Measurements from ENCODE around the gene RBPJ. TPM values are rescaled to one million over a fixed set of nuclear protein-coding genes. Genes with fewer than 3 reads are reported as not detected.

The RBPJ gene
- 10 to 100 TPM; 31.4 to 41.0 TPM for total RNA-seq

DNA sequence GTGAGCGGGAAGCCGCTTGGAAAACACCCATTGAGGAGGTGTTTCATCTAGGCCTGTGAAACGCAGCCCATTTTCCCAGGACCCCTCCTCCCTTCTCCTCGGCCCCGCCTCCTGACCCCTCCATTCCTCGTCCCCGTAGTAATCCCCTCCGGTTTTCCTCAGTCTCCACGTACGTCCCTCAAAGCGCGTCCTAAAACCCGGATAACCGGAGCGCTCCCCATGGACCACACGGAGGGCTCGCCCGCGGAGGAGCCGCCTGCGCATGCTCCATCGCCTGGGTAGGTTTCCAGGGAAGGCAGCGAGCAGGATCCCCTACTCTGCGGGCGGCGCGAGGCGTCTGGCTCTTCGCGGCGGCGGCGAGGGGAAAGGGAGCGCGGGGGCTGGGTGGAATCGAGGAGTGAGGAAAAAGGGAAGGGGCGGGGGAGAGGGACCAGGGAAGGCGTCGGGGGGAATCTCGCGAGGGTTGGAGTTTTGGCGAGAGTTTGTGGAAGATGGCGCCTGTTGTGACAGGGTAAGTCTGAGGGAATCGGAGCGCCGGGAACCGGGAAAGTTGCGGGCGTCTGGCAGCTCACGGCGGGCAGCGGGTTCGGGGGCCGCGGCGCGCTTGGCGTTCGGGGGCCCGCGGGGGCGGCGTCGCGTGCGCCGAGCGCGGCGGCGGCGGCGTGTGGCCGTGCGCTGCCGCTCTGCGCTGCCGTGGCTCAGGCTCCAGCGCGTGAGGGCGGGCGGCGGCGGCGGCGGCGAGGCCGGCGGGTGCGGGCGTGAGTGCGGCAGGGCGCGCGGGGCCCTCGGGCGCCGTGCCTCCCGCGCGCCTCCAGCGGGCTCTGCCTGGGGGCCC, at the start of gene RBPJ:
TSS of gene RBPJ (plus strand) at position 477 of the 835 bp plus-strand sequence. CDS start at position 492, 15 bp downstream.
- DNase-seq (ENCODE audit: low spot score) = peak; percentile 89
- TF ChIP-seq, protein P1, sequence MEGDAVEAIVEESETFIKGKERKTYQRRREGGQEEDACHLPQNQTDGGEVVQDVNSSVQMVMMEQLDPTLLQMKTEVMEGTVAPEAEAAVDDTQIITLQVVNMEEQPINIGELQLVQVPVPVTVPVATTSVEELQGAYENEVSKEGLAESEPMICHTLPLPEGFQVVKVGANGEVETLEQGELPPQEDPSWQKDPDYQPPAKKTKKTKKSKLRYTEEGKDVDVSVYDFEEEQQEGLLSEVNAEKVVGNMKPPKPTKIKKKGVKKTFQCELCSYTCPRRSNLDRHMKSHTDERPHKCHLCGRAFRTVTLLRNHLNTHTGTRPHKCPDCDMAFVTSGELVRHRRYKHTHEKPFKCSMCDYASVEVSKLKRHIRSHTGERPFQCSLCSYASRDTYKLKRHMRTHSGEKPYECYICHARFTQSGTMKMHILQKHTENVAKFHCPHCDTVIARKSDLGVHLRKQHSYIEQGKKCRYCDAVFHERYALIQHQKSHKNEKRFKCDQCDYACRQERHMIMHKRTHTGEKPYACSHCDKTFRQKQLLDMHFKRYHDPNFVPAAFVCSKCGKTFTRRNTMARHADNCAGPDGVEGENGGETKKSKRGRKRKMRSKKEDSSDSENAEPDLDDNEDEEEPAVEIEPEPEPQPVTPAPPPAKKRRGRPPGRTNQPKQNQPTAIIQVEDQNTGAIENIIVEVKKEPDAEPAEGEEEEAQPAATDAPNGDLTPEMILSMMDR (IDR thresholded peaks at IDR 0.05) = no peak

DNA sequence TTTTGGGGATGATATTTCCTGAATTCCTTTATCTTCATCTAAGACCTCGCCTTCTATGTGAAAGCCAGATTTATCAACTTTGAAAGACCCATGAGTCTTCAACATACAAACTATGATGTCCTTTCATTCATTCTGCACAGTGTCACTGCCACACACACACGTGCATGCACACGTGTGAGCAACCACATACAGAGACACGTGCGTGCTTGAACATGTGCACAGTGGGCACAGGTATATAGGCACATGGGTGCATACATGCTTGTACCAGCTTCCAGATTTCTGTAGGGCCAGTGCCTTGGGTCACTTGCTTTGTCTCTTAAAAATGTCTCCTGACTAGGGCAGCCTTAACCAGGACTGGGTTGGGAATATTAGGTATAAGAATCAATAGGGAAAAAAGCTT, 49.1 kb upstream of the RBPJ start:
- TF ChIP-seq, protein P1 (IDR thresholded peaks at IDR 0.05) = no peak
- Histone ChIP-seq H3K4me1 (no peaks in the 10 kb centered on the region), H3K27ac (no peak overlapping the region), H3K36me3 (no peaks in the 10 kb centered on the region), H3K27me3 (no peaks in the 10 kb centered on the region), H3K9me3 (no peaks in the 10 kb centered on the region), H3K4me3 (no peak overlapping the region)
- DNase-seq (ENCODE audit: low spot score) = no peak

More for the DNA sequence above, at the start of gene RBPJ:
- Histone ChIP-seq H3K4me3 (peak within 1 kb of the TSS; percentile 52 to 63), H3K9me3 (peaks cover 0 to 3% of the 10 kb centered on the region in 2 donors), H3K27ac (peak within 1 kb of the TSS; percentile 96 to 99), H3K27me3 (no peaks in the 10 kb centered on the region), H3K36me3 (no peaks in the 10 kb centered on the region), H3K4me1 (peaks cover 0 to 38% of the 10 kb centered on the region in 2 donors)

DNA sequence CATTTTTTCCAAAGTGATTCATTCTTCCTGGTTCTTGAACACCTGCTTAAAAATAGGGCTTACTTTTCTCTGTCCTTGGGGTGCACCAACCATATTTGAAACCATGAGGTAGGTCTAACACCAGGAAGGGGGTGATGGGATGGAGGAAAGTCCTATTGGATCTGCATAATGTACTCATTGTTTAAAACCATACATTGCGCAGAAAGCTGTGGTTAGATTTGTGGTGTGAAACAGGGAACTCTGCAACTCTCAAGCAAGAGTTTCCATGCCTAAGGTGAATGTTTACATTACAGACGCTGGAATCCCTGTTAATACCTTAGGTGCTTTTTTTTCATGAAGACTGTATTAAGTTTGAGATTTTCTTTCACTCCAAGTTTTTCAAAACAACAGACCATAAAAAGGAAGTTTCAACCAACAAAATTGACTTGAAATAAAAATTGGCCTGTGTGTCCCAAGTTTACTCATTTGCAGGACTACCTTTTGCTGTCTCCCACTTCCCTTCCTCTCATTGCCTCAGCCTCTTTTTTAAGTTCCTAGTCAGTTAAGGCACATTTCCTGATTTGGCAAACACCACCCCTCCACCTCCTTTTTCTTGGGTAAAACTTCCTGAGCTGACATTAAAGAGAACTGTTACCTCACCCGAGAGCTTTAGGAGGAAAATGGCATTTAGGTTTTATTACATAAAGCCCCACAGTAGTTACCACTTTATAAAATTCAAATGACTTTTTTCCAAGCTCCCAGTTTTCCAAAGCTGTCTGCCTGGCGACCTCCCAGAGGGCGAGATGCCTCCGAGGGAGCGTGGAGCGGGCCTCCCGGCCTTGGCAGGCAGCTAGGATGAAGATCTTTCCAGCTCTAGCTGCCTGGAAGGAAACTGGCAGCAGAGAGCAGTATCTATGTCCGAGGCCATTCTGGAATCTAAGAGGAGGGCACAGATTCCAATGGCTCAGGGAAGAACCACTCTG, 47.9 kb upstream of the RBPJ start:
- DNase-seq (ENCODE audit: low spot score) = no peak
- Histone ChIP-seq H3K27ac (no peak overlapping the region), H3K27me3 (no peaks in the 10 kb centered on the region), H3K4me1 (no peaks in the 10 kb centered on the region), H3K9me3 (no peaks in the 10 kb centered on the region), H3K4me3 (no peak overlapping the region), H3K36me3 (no peaks in the 10 kb centered on the region)
- TF ChIP-seq, protein P1 (IDR thresholded peaks at IDR 0.05) = no peak

DNA sequence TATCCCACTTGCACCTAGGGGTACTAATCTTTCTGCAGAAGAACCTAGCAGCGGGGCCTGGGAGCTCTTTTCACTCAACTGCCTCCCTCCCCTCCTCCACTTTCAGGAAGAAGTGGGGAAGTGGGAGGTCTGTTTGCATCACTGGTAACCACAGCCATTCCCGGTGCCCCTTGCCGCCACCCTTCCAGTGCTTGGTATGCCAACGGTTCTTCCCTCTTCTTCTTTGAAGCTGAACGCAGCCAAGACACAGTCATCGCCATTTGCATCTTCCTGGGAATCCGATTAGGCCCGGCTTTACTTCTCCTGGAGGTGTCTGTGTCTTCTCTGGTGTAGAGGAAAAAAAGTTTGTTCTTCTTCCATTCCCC, 47.2 kb upstream of the RBPJ start:
- TF ChIP-seq, protein P1 (IDR thresholded peaks at IDR 0.05) = no peak
- H3K27me3 ChIP-seq = no peaks in the 10 kb centered on the region
- H3K36me3 ChIP-seq = no peaks in the 10 kb centered on the region
- no peak overlapping the region for H3K4me3 ChIP-seq
- no peak for DNase-seq (ENCODE audit: low spot score)
- H3K27ac ChIP-seq = no peak overlapping the region
- no peaks in the 10 kb centered on the region for H3K4me1 ChIP-seq
- H3K9me3 ChIP-seq = no peaks in the 10 kb centered on the region

DNA sequence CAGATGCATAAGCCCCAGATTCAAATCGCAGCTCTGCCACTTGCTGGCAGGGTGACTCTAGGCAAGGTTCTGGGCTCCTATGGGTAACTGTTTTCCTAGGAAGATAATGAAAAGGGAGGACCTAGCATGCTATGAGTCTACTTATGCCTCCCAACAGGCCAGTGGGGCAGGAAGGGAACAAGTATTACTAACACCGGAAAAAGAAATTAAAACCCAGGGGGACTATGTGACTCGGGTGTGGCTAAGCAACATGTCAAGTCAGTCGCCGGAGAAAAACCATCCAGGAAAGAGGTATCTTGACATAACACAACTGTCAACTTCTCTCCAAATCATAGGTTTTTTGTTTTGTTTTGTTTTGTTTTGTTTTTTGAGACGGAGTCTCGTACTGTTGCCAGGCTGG, 45.5 kb upstream of the RBPJ start:
- Histone ChIP-seq H3K36me3 (no peaks in the 10 kb centered on the region), H3K27me3 (no peaks in the 10 kb centered on the region), H3K4me3 (no peak overlapping the region), H3K4me1 (no peaks in the 10 kb centered on the region), H3K9me3 (no peaks in the 10 kb centered on the region), H3K27ac (no peak overlapping the region)
- DNase-seq (ENCODE audit: low spot score) = no peak
- TF ChIP-seq, protein P1 (IDR thresholded peaks at IDR 0.05) = no peak

Data from right atrium auricular region (tissue), 2 donors.